Thymus (tissue), 11 donors: ENCODE results near the gene MAEL. TPM values are rescaled to one million over a fixed set of nuclear protein-coding genes. Genes with fewer than 3 reads are reported as not detected.

Experiments
- DNase-seq, 9 donors: peaks; one replicate each; pipeline ENCODE4 v3.0.0-alpha.2; 2013; ENCODE audit warnings: low spot score in 9 of 9, low read depth in 6 of 9, missing footprints in 1 of 9
- H3K27ac ChIP-seq, 2 donors: one replicate each; pipeline ENCODE4 v1.5.1; 2013; ENCODE audit warnings: control low read depth in 1 of 2, low read depth in 1 of 2, low read length in 1 of 2, mild to moderate bottlenecking in 1 of 2, moderate library complexity in 1 of 2
- H3K27me3 ChIP-seq, 2 donors: one replicate each; pipeline ENCODE4 v1.5.1; 2013; ENCODE audit warnings: low read length in 1 of 2; ENCODE audit not compliant: control insufficient read depth in 2 of 2, insufficient read depth in 1 of 2
- H3K36me3 ChIP-seq, 2 donors: one replicate each; pipeline ENCODE4 v1.5.1; 2013; ENCODE audit warnings: low read length in 1 of 2, mild to moderate bottlenecking in 1 of 2, moderate library complexity in 1 of 2; ENCODE audit not compliant: control insufficient read depth in 2 of 2, insufficient read depth in 2 of 2
- H3K4me1 ChIP-seq, 2 donors: one replicate each; pipeline ENCODE4 v1.5.1; 2013; ENCODE audit warnings: low read length in 2 of 2; ENCODE audit not compliant: control insufficient read depth in 2 of 2, insufficient read depth in 2 of 2
- H3K4me3 ChIP-seq, 2 donors: one replicate each; pipeline ENCODE4 v1.5.1; 2013; ENCODE audit warnings: low read length in 2 of 2, control low read depth in 1 of 2, mild to moderate bottlenecking in 1 of 2
- H3K9me3 ChIP-seq, 2 donors: one replicate each; pipeline ENCODE4 v1.5.1; 2013; ENCODE audit warnings: low read length in 1 of 2, mild to moderate bottlenecking in 1 of 2; ENCODE audit not compliant: control insufficient read depth in 2 of 2, insufficient read depth in 1 of 2
- WGBS: extraction: QIAGEN DNeasy Blood & Tissue Kit; methylation state at CpG from one replicate; pipeline ENCODE4 v1.1.7; 2013; 5-methylcytosine and 5-hydroxymethylcytosine counted together
- polyA plus RNA-seq: library from polyadenylated mRNA; stranded (reverse); fragments of 200-250 nt; gene quantifications from one replicate; pipeline ENCODE4 v1.2.3, GENCODE V29; 2013
- total RNA-seq: library from RNA; stranded (reverse); fragments of 120-200 nt; gene quantifications from one replicate; pipeline ENCODE4 v1.2.4, GENCODE V29; 2013
- donor health status: healthy.

Gene MAEL
- total and polyA plus RNA-seq, 2 donors: 0.57 TPM; not detected in 1

DNA sequence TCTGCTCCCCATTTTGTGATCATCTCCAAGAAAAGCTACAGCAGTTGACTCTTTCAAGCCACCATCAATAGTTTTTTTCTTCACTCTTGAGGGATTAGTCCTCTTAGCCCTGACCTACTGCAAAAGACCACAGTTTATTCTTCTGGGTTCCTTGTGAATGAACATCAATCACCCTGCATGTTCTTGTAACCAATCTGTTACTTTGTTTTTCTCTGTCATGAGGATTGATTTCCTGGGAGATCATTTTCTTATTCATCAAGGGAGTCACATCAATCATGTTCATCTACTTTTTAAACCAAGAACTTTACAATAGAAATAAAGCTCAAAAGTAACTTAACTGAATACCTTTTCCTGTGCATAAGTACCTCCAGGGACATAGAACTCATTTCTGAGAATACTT is 35.6 kb upstream of the MAEL start:
- Histone ChIP-seq H3K9me3 (peaks cover 0 to 2% of the 10 kb centered on the region in 2 donors), H3K27ac (no peak overlapping the region), H3K36me3 (no peaks in the 10 kb centered on the region), H3K4me3 (no peak overlapping the region), H3K4me1 (peaks cover 0 to 4% of the 10 kb centered on the region in 2 donors), H3K27me3 (peaks cover 0 to 7% of the 10 kb centered on the region in 2 donors)
- no peak for DNase-seq

DNA sequence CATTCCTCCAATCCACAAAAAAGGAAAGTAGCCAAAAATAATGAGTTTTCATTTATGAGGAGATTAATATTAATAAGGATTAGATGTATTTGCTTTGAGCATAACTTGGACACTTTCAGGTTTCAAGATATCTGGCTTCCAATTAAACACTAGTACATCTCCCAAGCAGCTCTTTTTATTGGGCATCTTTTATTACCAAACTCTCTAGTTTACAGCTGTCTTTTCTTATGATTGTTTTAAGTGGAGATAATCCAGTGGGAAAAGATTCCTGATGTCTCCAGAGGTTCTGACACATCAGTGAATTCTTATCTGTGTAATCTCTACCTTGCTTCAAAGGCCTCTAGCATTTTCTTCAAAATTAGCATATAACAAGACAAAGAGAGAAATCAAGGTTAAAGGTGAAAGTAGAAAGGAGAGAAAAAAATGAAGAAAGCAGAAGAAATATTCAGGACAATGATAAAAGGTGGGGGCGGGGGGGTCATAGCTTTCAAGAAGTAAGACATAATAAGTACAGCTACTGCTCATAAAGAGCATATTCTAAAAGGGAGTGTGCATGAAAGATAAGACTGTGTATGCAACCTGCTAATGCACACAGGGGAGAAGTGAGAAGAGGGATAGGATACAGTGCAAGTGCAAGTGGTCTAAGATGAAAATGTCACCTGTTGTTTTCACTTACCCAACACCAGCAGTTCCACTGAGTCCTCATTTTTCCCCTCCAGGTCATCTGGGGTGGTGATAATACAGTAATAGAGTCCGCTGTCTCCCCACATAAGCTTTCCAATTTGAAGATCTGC is 32.8 kb upstream of the MAEL start:
- no peaks in the 10 kb centered on the region for H3K4me1 ChIP-seq
- no peak overlapping the region for H3K4me3 ChIP-seq
- H3K27me3 ChIP-seq: no peaks in the 10 kb centered on the region
- H3K36me3 ChIP-seq: no peaks in the 10 kb centered on the region
- H3K27ac ChIP-seq: no peak overlapping the region
- no peak for DNase-seq
- 98% methylated on average over 2 of the region's 2 CpGs for WGBS
- H3K9me3 ChIP-seq: no peaks in the 10 kb centered on the region

DNA sequence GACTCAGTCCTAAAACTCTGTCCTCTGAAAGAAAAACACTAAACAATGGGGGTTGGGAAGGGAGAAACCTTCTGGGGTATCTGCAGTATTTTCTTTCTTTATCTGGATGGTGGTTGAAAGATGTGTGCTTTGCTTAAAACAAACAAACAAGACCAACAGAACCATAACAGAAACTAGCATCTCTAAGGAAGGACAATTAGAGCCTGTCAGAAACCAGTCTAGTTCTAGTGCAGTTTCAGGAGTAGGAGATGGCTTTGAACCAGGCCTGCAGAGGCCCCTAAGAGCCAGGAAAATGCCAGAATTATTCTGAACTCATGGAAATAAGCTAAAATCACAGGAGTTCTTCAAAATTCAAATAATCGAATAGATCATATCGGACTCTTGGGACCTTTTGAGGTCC is 32.2 kb upstream of the MAEL start:
- H3K9me3 ChIP-seq: no peaks in the 10 kb centered on the region
- no peak for DNase-seq
- no peaks in the 10 kb centered on the region for H3K4me1 ChIP-seq
- 85% methylated on average over 2 of the region's 2 CpGs for WGBS
- H3K27me3 ChIP-seq: no peaks in the 10 kb centered on the region
- no peak overlapping the region for H3K4me3 ChIP-seq
- H3K27ac ChIP-seq: no peak overlapping the region
- H3K36me3 ChIP-seq: no peaks in the 10 kb centered on the region

DNA sequence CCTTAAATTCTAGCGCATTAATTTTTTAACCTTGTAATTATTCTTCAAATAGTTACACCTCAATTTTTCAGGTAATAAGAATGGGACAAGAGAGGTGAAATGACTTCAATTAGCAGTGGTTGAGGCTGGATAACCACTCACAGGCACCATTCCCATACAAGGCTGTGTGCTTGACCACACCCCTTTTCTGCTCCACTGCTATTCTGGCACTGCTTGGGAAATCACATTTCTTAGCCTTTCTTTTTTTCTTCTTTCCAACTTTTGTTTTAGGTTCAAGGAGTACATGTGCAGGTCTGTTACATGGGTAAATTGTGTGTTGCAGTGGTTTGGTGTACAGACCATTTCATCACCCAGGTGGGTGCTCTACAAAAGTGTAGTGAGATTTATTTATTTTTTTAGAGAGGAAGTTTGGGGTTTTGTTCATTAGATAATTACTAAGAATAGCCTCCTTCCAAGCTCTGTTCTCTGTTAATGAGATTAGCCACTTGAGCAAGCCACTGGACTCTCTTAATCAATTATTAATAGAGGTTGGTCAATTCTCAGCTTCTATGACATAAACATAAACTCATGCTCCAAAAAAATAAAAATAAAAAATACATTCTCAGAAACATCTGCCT is 28.1 kb upstream of the MAEL start:
- H3K27ac ChIP-seq: no peak overlapping the region
- H3K27me3 ChIP-seq: no peaks in the 10 kb centered on the region
- 99% methylated on average over 1 of the region's 1 CpG for WGBS
- H3K4me3 ChIP-seq: no peak overlapping the region
- no peaks in the 10 kb centered on the region for H3K36me3 ChIP-seq
- no peaks in the 10 kb centered on the region for H3K9me3 ChIP-seq
- no peaks in the 10 kb centered on the region for H3K4me1 ChIP-seq
- no peak for DNase-seq

DNA sequence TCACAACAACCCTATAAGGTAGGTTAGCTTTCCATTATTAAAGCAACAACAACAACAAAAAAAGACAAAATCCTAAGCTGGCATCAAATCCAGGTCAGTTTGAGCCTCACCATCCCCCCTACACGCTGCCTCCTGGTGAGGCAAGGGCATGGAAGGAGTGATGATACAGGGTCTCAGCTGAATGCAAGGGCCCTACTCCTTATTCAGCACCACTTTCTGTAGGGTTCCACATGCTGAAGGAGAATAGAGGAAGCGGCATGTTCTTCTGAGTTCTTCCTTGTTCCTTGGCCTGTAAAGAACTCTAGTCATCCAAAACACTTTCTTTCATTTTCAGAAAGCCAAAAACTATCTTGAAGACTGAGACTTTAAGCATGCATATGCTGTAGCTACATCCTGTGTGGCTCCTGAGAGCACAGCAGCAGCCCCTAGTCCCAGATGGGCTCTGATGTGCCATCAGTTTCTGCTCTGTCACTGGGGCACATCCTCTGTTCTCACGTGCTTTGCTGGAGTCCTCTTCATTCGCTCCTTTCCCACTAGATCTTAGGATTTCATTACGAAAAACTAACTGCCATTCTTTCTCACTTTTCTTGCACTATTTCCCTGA is 19.9 kb upstream of the MAEL start:
- peak overlapping the region; percentile 53 to 72 for H3K27ac ChIP-seq
- H3K9me3 ChIP-seq: no peaks in the 10 kb centered on the region
- peaks cover 0 to 15% of the 10 kb centered on the region in 2 donors for H3K27me3 ChIP-seq
- no peak overlapping the region for H3K4me3 ChIP-seq
- H3K4me1 ChIP-seq: peaks cover 5 to 29% of the 10 kb centered on the region in 2 donors
- 33% methylated on average over 5 of the region's 5 CpGs for WGBS
- no peaks in the 10 kb centered on the region for H3K36me3 ChIP-seq
- DNase-seq: peak in 8 of 9 donors; percentile 18 to 86 (median 61)

DNA sequence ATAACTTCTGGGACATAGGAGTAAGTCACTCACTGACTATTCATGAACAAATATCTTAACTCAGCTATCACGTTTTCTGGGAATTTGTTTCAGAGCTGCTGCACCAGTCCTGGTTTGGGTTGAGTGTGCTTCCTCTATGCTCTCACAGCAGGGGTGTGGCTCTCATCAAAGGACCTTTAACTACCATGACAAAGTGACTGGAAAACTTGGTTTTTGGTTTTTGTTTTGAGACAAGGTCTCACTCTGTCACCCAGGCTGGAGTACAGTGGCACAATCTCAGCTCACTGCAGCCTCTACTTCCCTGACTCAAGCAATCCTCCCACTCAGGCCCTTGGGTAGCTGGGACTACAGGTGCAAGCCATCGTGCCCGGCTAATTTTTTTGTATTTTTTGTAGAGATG is 17.8 kb upstream of the MAEL start:
- Histone ChIP-seq H3K4me3 (no peak overlapping the region), H3K9me3 (no peaks in the 10 kb centered on the region), H3K36me3 (no peaks in the 10 kb centered on the region), H3K27ac (no peak overlapping the region), H3K27me3 (peaks cover 0 to 29% of the 10 kb centered on the region in 2 donors), H3K4me1 (peaks cover 10 to 41% of the 10 kb centered on the region in 2 donors)
- WGBS: 84% methylated on average over 3 of the region's 3 CpGs
- peak in 1 of 9 donors; percentile 34 for DNase-seq

DNA sequence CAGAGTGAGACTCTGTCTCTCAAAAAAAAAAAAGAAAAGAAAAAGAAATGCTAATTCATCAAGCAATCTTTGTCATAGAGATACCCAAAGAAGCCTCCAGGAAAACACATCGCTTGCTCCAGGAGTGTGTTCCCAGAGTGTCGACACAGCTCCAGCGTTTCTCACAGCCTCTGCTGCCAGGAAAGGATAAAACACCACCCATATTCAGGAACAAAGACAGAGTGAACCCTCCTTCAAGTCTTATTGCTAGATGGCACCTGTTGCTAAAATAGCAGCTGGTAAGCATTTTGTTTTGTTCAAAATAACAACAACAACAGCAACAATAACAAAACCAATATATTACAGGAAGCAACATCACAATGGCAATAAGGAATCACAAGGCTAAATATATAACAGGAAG is 16.9 kb upstream of the MAEL start:
- no peaks in the 10 kb centered on the region for H3K9me3 ChIP-seq
- H3K27ac ChIP-seq: no peak overlapping the region
- H3K27me3 ChIP-seq: peaks cover 0 to 38% of the 10 kb centered on the region in 2 donors
- DNase-seq: no peak
- no peak overlapping the region for H3K4me3 ChIP-seq
- H3K36me3 ChIP-seq: no peaks in the 10 kb centered on the region
- WGBS: 79% methylated on average over 3 of the region's 3 CpGs
- peaks cover 10 to 41% of the 10 kb centered on the region in 2 donors for H3K4me1 ChIP-seq

DNA sequence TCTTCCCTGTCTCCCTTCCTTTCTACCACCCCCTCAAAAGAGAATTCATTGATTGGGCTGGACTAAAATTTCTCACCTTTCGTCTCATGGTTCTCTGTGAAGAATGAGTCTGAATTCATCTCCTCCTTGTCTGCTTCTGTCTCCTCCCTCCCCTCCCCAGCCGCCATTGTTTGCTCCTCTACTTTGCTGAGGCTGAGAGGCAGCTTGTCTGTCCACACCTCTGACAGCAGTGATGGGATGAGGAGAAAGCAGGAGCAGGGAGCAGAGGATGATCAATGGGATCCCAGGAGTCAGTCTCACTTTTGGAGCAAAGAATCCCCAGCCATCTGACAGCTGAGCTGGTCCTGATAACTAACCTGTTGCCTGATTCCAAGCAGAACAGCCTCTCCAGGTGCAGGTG is 16.3 kb upstream of the MAEL start:
- 89% methylated on average over 2 of the region's 2 CpGs for WGBS
- no peaks in the 10 kb centered on the region for H3K9me3 ChIP-seq
- H3K36me3 ChIP-seq: no peaks in the 10 kb centered on the region
- H3K4me1 ChIP-seq: peaks cover 10 to 41% of the 10 kb centered on the region in 2 donors
- H3K27me3 ChIP-seq: peaks cover 0 to 40% of the 10 kb centered on the region in 2 donors
- no peak for DNase-seq
- no peak overlapping the region for H3K4me3 ChIP-seq
- no peak overlapping the region for H3K27ac ChIP-seq
